HG02763 (cell line): ENCODE data around the gene TESK2.
"Not testable (repeated sequence)": the region's sequence is repeated elsewhere in the genome, so short reads cannot be mapped to it uniquely, and the experiment has no call there.

ENCODE experiments used
- ATAC-seq: cut with Tn5 transposase; IDR thresholded peaks from one replicate; pipeline ENCODE4 v1.9.1; 2021; ENCODE audit warnings: mild to moderate bottlenecking, moderate library complexity; ENCODE audit not compliant: unreplicated experiment

Gene TESK2

GRCh38 chr1:45490626-45491486, at the start of gene TESK2:
Gene TESK2, minus strand, starts transcription at chr1:45491163. Its CDS starts 33,378 bp downstream, at chr1:45457785.
- ATAC-seq = peak; percentile 89

- ATAC-seq = no peak
Measured at GRCh38 chr1:45536886-45537285, 45.9 kb upstream of the TESK2 start.

- no peak for ATAC-seq
Measured at GRCh38 chr1:45535988-45536766, 45.2 kb upstream of the TESK2 start.

GRCh38 chr1:45531873-45532272, 40.9 kb upstream of the TESK2 start:
- no peak for ATAC-seq

GRCh38 chr1:45530632-45531135, 39.7 kb upstream of the TESK2 start:
- no peak for ATAC-seq

GRCh38 chr1:45526135-45526644, 35.2 kb upstream of the TESK2 start:
- ATAC-seq = no peak

- not testable (repeated sequence) for ATAC-seq
Measured at GRCh38 chr1:45523975-45524374, 33.0 kb upstream of the TESK2 start.

- not testable (repeated sequence) for ATAC-seq
Measured at GRCh38 chr1:45523516-45523915, 32.6 kb upstream of the TESK2 start.

GRCh38 chr1:45522324-45523104, 31.6 kb upstream of the TESK2 start:
- ATAC-seq = no peak

GRCh38 chr1:45521413-45522323, 30.7 kb upstream of the TESK2 start, which contains the start of gene PRDX1:
Gene PRDX1, minus strand, starts transcription at chr1:45521884. Its CDS starts 2,841 bp downstream, at chr1:45519043.
- peak; percentile 82 for ATAC-seq

GRCh38 chr1:45519774-45520173, 28.8 kb upstream of the TESK2 start:
- ATAC-seq = not testable (repeated sequence)

GRCh38 chr1:45518910-45519309, 27.9 kb upstream of the TESK2 start:
- ATAC-seq = no peak

- ATAC-seq = not testable (repeated sequence)
Measured at GRCh38 chr1:45518366-45518765, 27.4 kb upstream of the TESK2 start.

- no peak for ATAC-seq
Measured at GRCh38 chr1:45516465-45516864, 25.5 kb upstream of the TESK2 start.

GRCh38 chr1:45516036-45516435, 25.1 kb upstream of the TESK2 start:
- ATAC-seq = no peak

GRCh38 chr1:45513532-45514260, 22.7 kb upstream of the TESK2 start:
- ATAC-seq = not testable (repeated sequence)

- peak; percentile 61 for ATAC-seq
Measured at GRCh38 chr1:45512641-45513054, 21.7 kb upstream of the TESK2 start.

- no peak for ATAC-seq
Measured at GRCh38 chr1:45510972-45511527, 20.1 kb upstream of the TESK2 start.
